Activated CD4-positive, alpha-beta memory T cell treated with anti-CD3 and anti-CD28 coated beads for 36 hours (primary cell): ENCODE data around the gene FZD4. TPM values are rescaled to one million over a fixed set of nuclear protein-coding genes. Genes with fewer than 3 reads are reported as not detected.
"Not testable (repeated sequence)": the region's sequence is repeated elsewhere in the genome, so short reads cannot be mapped to it uniquely, and the experiment has no call there.

Source experiments
- CTCF ChIA-PET: fragments of 350-600 bp; sonication (Branson Sonifier 250); formaldehyde crosslinking; loops from one replicate; lab custom pipeline; 2021; ENCODE audit warnings: antibody characterized with exemption, inconsistent platforms; lab: Charles Lee
- POLR2A ChIA-PET: fragments of 350-600 bp; sonication (Branson Sonifier 250); formaldehyde crosslinking; loops from one replicate; lab custom pipeline; 2021; ENCODE audit warnings: antibody characterized with exemption; lab: Charles Lee
- DNase-seq: peaks from one replicate; pipeline ENCODE4 v3.0.0-alpha.2; 2020
- H3K27ac Mint-ChIP-seq: one replicate; pipeline ENCODE4 v1.8.0; 2021; ENCODE audit warnings: mixed read lengths
- H3K27me3 Mint-ChIP-seq: one replicate; pipeline ENCODE4 v1.8.0; 2021; ENCODE audit warnings: mixed read lengths
- H3K36me3 Mint-ChIP-seq: one replicate; pipeline ENCODE4 v1.8.0; 2021; ENCODE audit warnings: mixed read lengths
- H3K4me1 Mint-ChIP-seq: one replicate; pipeline ENCODE4 v1.8.0; 2021; ENCODE audit warnings: low read depth, mixed read lengths
- H3K4me3 Mint-ChIP-seq: one replicate; pipeline ENCODE4 v1.8.0; 2021; ENCODE audit warnings: mild to moderate bottlenecking, mixed read lengths
- H3K9me3 Mint-ChIP-seq: one replicate; pipeline ENCODE4 v1.8.0; 2021; ENCODE audit warnings: mixed read lengths
- intact Hi-C: fragments of 100-400 bp; cut with micrococcal nuclease; formaldehyde crosslinking; loops from one replicate; pipeline ENCODE4 v1.15.1; 2023
- total RNA-seq, 2 experiments: library from RNA; stranded (reverse); gene quantifications; one replicate each; pipeline ENCODE4 v1.2.3, GENCODE V29; 2021

The FZD4 gene
- total RNA-seq, 2 experiments from 2014 or later: 0.33 to 0.36 TPM

GRCh38 chr11:86917589-86917988 is 37.6 kb downstream of the FZD4 start:
- no peak overlapping the region for H3K27ac Mint-ChIP-seq
- intact Hi-C loops: no loop called here
- H3K4me1 Mint-ChIP-seq: no peaks in the 10 kb centered on the region

DNA sequence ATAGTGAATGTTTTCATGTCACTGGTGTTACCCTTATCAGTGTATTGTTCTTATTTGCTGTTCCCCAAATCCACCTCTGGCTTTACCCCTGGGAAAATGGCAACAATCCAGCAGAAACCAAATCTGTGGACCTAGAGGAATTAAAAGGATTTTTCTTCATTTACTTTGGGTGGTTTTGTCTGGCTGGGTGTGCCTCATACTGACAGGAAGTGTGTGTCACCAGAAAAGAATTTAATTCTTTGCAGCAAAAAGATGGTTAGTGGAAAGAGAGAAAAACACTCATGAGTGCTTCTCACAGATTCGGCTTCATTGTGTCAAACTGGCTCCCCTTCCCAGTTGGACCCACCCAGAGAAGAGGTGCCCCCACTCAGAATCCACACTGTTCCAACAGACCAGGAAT is 38.9 kb downstream of the FZD4 start:
- H3K9me3 Mint-ChIP-seq: no peaks in the 10 kb centered on the region
- ChIA-PET CTCF (interaction anchor here (0.6 kb wide), 1 partner anchor 1392 kb away, joined by 3 read pairs; no protein-coding TSS in a partner anchor), POLR2A (no interaction called here)
- H3K36me3 Mint-ChIP-seq: no peaks in the 10 kb centered on the region
- no peaks in the 10 kb centered on the region for H3K27me3 Mint-ChIP-seq
- no peak overlapping the region for H3K27ac Mint-ChIP-seq
- intact Hi-C loops: no loop called here
- no peak for DNase-seq
- no peaks in the 10 kb centered on the region for H3K4me1 Mint-ChIP-seq
- H3K4me3 Mint-ChIP-seq: no peak overlapping the region

More at GRCh38 chr11:86917589-86917988, 37.6 kb downstream of the FZD4 start:
- POLR2A ChIA-PET: no interaction called here
- no peaks in the 10 kb centered on the region for H3K36me3 Mint-ChIP-seq
- CTCF ChIA-PET: interaction anchor here (1.2 kb wide), 1 partner anchor 47 kb away, joined by 11 read pairs; no protein-coding TSS in a partner anchor
- no peak for DNase-seq
- peaks cover 1% of the 10 kb centered on the region for H3K27me3 Mint-ChIP-seq
- H3K4me3 Mint-ChIP-seq: no peak overlapping the region
- no peaks in the 10 kb centered on the region for H3K9me3 Mint-ChIP-seq

- H3K36me3 Mint-ChIP-seq, H3K4me1 Mint-ChIP-seq, intact Hi-C loops, H3K4me3 Mint-ChIP-seq, DNase-seq, H3K27me3 Mint-ChIP-seq, POLR2A ChIA-PET, H3K27ac Mint-ChIP-seq, H3K9me3 Mint-ChIP-seq: not testable (repeated sequence)
- CTCF ChIA-PET: interaction anchor here (0.6 kb wide), 1 partner anchor 1392 kb away, joined by 3 read pairs; no protein-coding TSS in a partner anchor
Observed at GRCh38 chr11:86915850-86916249, 39.3 kb downstream of the FZD4 start.

DNA sequence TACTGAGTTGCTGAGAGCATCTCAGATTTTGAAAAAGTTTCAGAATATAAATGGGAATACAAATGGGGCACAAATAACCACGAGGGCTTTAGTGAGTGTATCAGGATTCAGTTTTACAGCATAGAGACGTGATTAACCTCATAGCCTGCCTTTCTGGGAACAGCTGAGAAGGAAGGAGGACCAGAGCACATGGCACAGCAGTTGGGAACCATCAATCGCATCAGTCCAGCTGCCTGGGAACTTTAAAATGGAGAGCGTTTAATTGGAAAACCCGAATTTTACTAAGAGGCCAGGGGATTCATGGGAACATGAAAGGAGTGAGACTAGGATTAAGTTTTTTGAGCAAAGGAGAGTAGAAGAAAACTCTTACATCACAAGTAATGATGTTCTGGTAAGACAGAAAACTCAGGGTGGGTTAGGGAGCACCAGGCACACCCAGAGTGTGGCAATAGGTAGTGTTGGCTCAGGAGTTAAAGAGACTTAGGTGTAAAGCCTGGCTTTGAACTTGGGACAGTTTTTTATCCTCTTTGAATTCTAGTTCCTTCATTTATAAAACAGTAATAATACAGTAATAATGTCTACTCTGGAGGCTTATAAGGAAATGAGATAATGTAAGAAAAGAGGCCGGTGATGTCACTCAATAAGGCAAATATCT is 40.2 kb downstream of the FZD4 start:
- DNase-seq: no peak
- Mint-ChIP-seq H3K27me3 (no peaks in the 10 kb centered on the region), H3K9me3 (no peaks in the 10 kb centered on the region), H3K4me1 (no peaks in the 10 kb centered on the region), H3K36me3 (no peaks in the 10 kb centered on the region), H3K4me3 (no peak overlapping the region), H3K27ac (no peak overlapping the region)
- POLR2A ChIA-PET: no interaction called here
- intact Hi-C loops: no loop called here
- CTCF ChIA-PET: no interaction called here

DNA sequence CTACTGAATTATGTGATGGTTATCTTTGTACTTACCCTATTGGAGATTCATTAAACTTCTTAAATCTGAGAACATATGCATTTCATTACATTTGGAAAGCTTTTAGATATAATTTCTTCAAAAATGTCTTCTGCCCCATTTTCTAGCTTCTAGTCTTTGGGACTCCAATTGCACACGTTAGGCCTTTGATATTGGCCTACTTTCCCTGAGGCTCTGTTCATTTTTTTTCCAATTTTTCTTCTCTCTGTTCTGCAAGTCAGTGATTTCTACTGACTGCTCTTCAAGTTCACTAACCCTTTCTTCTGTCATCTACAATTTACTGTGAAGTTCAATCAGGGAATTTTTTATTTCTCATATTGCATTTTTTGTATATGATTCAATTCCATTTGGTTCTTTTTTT is 43.0 kb downstream of the FZD4 start:
- DNase-seq: no peak
- POLR2A ChIA-PET: no interaction called here
- H3K4me3 Mint-ChIP-seq: no peak overlapping the region
- no peaks in the 10 kb centered on the region for H3K4me1 Mint-ChIP-seq
- no peak overlapping the region for H3K27ac Mint-ChIP-seq
- no peaks in the 10 kb centered on the region for H3K9me3 Mint-ChIP-seq
- CTCF ChIA-PET: no interaction called here
- intact Hi-C loops: no loop called here
- H3K27me3 Mint-ChIP-seq: no peaks in the 10 kb centered on the region
- no peaks in the 10 kb centered on the region for H3K36me3 Mint-ChIP-seq

DNA sequence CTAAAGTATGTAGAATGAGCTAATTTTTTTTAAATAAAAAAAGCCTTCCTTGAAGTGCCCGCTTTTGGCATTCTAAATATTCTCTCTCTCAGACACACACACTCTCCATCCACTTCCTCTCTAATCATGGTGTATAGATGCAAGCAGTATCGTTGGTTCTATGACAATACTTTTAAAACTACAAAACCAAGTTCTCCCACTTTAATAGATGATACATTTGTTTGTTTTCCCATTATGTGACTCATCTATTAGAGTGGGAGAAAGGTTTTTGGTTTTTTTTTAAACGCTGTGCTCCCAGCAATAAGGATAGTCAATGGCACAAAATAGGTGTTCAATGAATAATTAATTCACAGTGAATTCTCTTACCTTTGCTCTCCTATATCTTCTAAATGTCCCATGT is 44.6 kb downstream of the FZD4 start:
- no peak for DNase-seq
- no peak overlapping the region for H3K27ac Mint-ChIP-seq
- no peaks in the 10 kb centered on the region for H3K36me3 Mint-ChIP-seq
- ChIA-PET CTCF (no interaction called here), POLR2A (no interaction called here)
- no peak overlapping the region for H3K4me3 Mint-ChIP-seq
- intact Hi-C loops: no loop called here
- no peaks in the 10 kb centered on the region for H3K9me3 Mint-ChIP-seq
- H3K27me3 Mint-ChIP-seq: no peaks in the 10 kb centered on the region
- no peaks in the 10 kb centered on the region for H3K4me1 Mint-ChIP-seq

- Mint-ChIP-seq H3K36me3 (no peaks in the 10 kb centered on the region), H3K27ac (no peak overlapping the region), H3K4me3 (no peak overlapping the region), H3K4me1 (no peaks in the 10 kb centered on the region), H3K9me3 (no peaks in the 10 kb centered on the region), H3K27me3 (no peaks in the 10 kb centered on the region)
- ChIA-PET CTCF (no interaction called here), POLR2A (no interaction called here)
- intact Hi-C loops: no loop called here
- DNase-seq: no peak
Observed at GRCh38 chr11:86906198-86906597, 49.0 kb downstream of the FZD4 start.

GRCh38 chr11:86905252-86905651 is 49.9 kb downstream of the FZD4 start:
- Mint-ChIP-seq H3K9me3 (no peaks in the 10 kb centered on the region), H3K27ac (no peak overlapping the region), H3K27me3 (no peaks in the 10 kb centered on the region), H3K36me3 (no peaks in the 10 kb centered on the region), H3K4me3 (no peak overlapping the region), H3K4me1 (no peaks in the 10 kb centered on the region)
- intact Hi-C loops: no loop called here
- ChIA-PET CTCF (no interaction called here), POLR2A (no interaction called here)
- no peak for DNase-seq

- no peaks in the 10 kb centered on the region for H3K36me3 Mint-ChIP-seq
- CTCF ChIA-PET: no interaction called here
- no peaks in the 10 kb centered on the region for H3K4me1 Mint-ChIP-seq
- no peaks in the 10 kb centered on the region for H3K27me3 Mint-ChIP-seq
- H3K27ac Mint-ChIP-seq: no peak overlapping the region
- POLR2A ChIA-PET: no interaction called here
- no peaks in the 10 kb centered on the region for H3K9me3 Mint-ChIP-seq
- no peak overlapping the region for H3K4me3 Mint-ChIP-seq
- DNase-seq: no peak
- intact Hi-C loops: no loop called here
Observed at GRCh38 chr11:86904001-86904400, 51.2 kb downstream of the FZD4 start.

DNA sequence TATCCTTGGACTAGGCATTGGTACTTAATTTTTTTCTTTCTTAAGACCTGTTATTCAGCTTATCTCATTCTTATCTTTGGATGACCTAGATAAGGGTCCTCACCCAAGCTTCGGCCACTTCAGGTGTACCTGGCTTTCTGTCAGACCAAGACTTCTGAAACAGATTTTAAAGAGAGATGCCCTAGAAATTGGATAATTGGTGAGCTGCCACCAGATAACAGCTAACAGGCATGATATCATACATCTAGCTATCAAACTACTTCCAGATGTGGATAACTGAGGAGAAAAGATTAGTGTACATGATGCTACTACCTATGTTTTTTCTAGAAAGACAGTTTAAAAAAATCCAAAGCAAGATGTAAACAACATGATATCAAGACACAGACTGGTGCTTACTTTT is 52.9 kb downstream of the FZD4 start:
- CTCF ChIA-PET: no interaction called here
- POLR2A ChIA-PET: no interaction called here

DNA sequence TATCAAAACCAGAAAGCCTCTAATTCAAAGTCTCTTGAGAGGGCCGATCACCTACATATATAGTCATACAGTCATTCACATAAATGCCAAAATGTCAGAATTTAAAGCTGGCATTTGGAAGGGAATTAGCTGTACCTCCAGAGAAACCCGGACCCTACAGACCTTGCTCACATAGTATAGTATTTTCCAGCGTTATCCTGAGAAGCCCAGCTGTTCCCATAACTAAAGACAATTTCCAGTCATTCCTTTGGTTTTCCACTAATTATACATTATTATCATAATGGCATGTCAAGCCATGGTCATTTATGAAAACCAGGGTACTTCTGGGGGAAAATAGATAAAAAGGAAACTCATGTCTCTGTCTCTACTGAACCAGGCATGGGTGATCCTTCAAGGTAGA is 53.6 kb downstream of the FZD4 start:
- H3K36me3 Mint-ChIP-seq: no peaks in the 10 kb centered on the region
- H3K27me3 Mint-ChIP-seq: no peaks in the 10 kb centered on the region
- H3K4me1 Mint-ChIP-seq: no peaks in the 10 kb centered on the region
- no peaks in the 10 kb centered on the region for H3K9me3 Mint-ChIP-seq
- intact Hi-C loops: no loop called here
- POLR2A ChIA-PET: no interaction called here
- no peak overlapping the region for H3K4me3 Mint-ChIP-seq
- DNase-seq: no peak
- CTCF ChIA-PET: no interaction called here
- no peak overlapping the region for H3K27ac Mint-ChIP-seq

More for the DNA sequence above, 52.9 kb downstream of the FZD4 start:
- no peak overlapping the region for H3K4me3 Mint-ChIP-seq
- H3K27ac Mint-ChIP-seq: no peak overlapping the region
- no peaks in the 10 kb centered on the region for H3K4me1 Mint-ChIP-seq
- H3K27me3 Mint-ChIP-seq: no peaks in the 10 kb centered on the region
- no peaks in the 10 kb centered on the region for H3K36me3 Mint-ChIP-seq
- no peak for DNase-seq
- intact Hi-C loops: no loop called here
- H3K9me3 Mint-ChIP-seq: no peaks in the 10 kb centered on the region

- no peaks in the 10 kb centered on the region for H3K27me3 Mint-ChIP-seq
- ChIA-PET POLR2A (no interaction called here), CTCF (no interaction called here)
- no peaks in the 10 kb centered on the region for H3K36me3 Mint-ChIP-seq
- intact Hi-C loops: no loop called here
- no peak overlapping the region for H3K27ac Mint-ChIP-seq
- no peaks in the 10 kb centered on the region for H3K9me3 Mint-ChIP-seq
- no peaks in the 10 kb centered on the region for H3K4me1 Mint-ChIP-seq
- H3K4me3 Mint-ChIP-seq: no peak overlapping the region
- DNase-seq: no peak
Observed at GRCh38 chr11:86900162-86900561, 55.0 kb downstream of the FZD4 start.

GRCh38 chr11:86898689-86899088 is 56.5 kb downstream of the FZD4 start:
- intact Hi-C loops: no loop called here
- Mint-ChIP-seq H3K27me3 (peaks cover 3% of the 10 kb centered on the region), H3K27ac (no peak overlapping the region), H3K4me1 (no peaks in the 10 kb centered on the region), H3K4me3 (no peak overlapping the region), H3K9me3 (no peaks in the 10 kb centered on the region), H3K36me3 (no peaks in the 10 kb centered on the region)
- POLR2A ChIA-PET: no interaction called here
- DNase-seq: no peak
- CTCF ChIA-PET: no interaction called here
